ENCODE data around the gene COL4A2.
A peak's percentile ranks its signal among the peaks of the same experiment; 100 is the strongest.

The COL4A2 gene

GRCh38 chr13:110512198-110512740 is 205.2 kb downstream of the COL4A2 start:
- H3K27ac Mint-ChIP-seq = no peak overlapping the region
- peaks cover 22% of the 10 kb centered on the region for H3K27me3 Mint-ChIP-seq
- H3K9me3 Mint-ChIP-seq = no peaks in the 10 kb centered on the region
- ATAC-seq (no peak), DNase-seq (no peak)
- no peak overlapping the region for H3K4me3 Mint-ChIP-seq
- H3K4me1 Mint-ChIP-seq = peaks cover 31% of the 10 kb centered on the region

- no peaks in the 10 kb centered on the region for H3K9me3 Mint-ChIP-seq
- no peak for DNase-seq
- no peak for ATAC-seq
- no peak overlapping the region for H3K27ac Mint-ChIP-seq
- H3K4me3 Mint-ChIP-seq = no peak overlapping the region
- peaks cover 31% of the 10 kb centered on the region for H3K4me1 Mint-ChIP-seq
- H3K27me3 Mint-ChIP-seq = no peaks in the 10 kb centered on the region
Measured at GRCh38 chr13:110516500-110516899, 209.4 kb downstream of the COL4A2 start.

GRCh38 chr13:110517505-110518225 is 210.6 kb downstream of the COL4A2 start:
- H3K4me1 Mint-ChIP-seq = peaks cover 31% of the 10 kb centered on the region
- H3K9me3 Mint-ChIP-seq = no peaks in the 10 kb centered on the region
- H3K27ac Mint-ChIP-seq = no peak overlapping the region
- no peak for ATAC-seq
- H3K4me3 Mint-ChIP-seq = no peak overlapping the region
- DNase-seq = no peak
- no peaks in the 10 kb centered on the region for H3K27me3 Mint-ChIP-seq

GRCh38 chr13:110518226-110518525 is 211.1 kb downstream of the COL4A2 start:
- Mint-ChIP-seq H3K4me1 (peaks cover 31% of the 10 kb centered on the region), H3K9me3 (no peaks in the 10 kb centered on the region), H3K27me3 (no peaks in the 10 kb centered on the region), H3K27ac (no peak overlapping the region), H3K4me3 (no peak overlapping the region)
- ATAC-seq (no peak), DNase-seq (no peak)

GRCh38 chr13:110518571-110518970 is 211.5 kb downstream of the COL4A2 start:
- no peak for DNase-seq
- Mint-ChIP-seq H3K4me3 (no peak overlapping the region), H3K27ac (no peak overlapping the region), H3K9me3 (no peaks in the 10 kb centered on the region), H3K4me1 (peaks cover 31% of the 10 kb centered on the region), H3K27me3 (no peaks in the 10 kb centered on the region)
- no peak for ATAC-seq

- Mint-ChIP-seq H3K27ac (no peak overlapping the region), H3K27me3 (no peaks in the 10 kb centered on the region)
- no peak for ATAC-seq
Measured at GRCh38 chr13:110519046-110519445, 212.0 kb downstream of the COL4A2 start.

GRCh38 chr13:110519506-110519905 is 212.4 kb downstream of the COL4A2 start:
- H3K27ac Mint-ChIP-seq = peak overlapping the region in 1 of 2 donors; percentile 44

More at GRCh38 chr13:110519046-110519445, 212.0 kb downstream of the COL4A2 start:
- Mint-ChIP-seq H3K9me3 (no peaks in the 10 kb centered on the region), H3K4me3 (no peak overlapping the region), H3K4me1 (peaks cover 33% of the 10 kb centered on the region)
- DNase-seq = no peak

GRCh38 chr13:110520431-110521295 is 213.6 kb downstream of the COL4A2 start:
- Mint-ChIP-seq H3K4me3 (no peak overlapping the region), H3K27me3 (peaks cover 13% of the 10 kb centered on the region), H3K27ac (peak overlapping the region in 1 of 2 donors; percentile 37), H3K4me1 (peaks cover 38% of the 10 kb centered on the region), H3K9me3 (no peaks in the 10 kb centered on the region)
- ATAC-seq (no peak), DNase-seq (no peak)

More at GRCh38 chr13:110519506-110519905, 212.4 kb downstream of the COL4A2 start:
- DNase-seq (no peak), ATAC-seq (no peak)
- Mint-ChIP-seq H3K9me3 (no peaks in the 10 kb centered on the region), H3K4me1 (peaks cover 38% of the 10 kb centered on the region), H3K4me3 (no peak overlapping the region), H3K27me3 (peaks cover 2% of the 10 kb centered on the region)

GRCh38 chr13:110521296-110521680 is 214.2 kb downstream of the COL4A2 start:
- DNase-seq (no peak), ATAC-seq (no peak)
- Mint-ChIP-seq H3K27ac (no peak overlapping the region), H3K4me1 (peaks cover 38% of the 10 kb centered on the region), H3K9me3 (no peaks in the 10 kb centered on the region), H3K27me3 (peaks cover 19% of the 10 kb centered on the region), H3K4me3 (no peak overlapping the region)

- peaks cover 43% of the 10 kb centered on the region for H3K4me1 Mint-ChIP-seq
- no peaks in the 10 kb centered on the region for H3K9me3 Mint-ChIP-seq
- ATAC-seq (no peak), DNase-seq (no peak)
- H3K4me3 Mint-ChIP-seq = no peak overlapping the region
- peak overlapping the region in 1 of 2 donors; percentile 50 for H3K27ac Mint-ChIP-seq
- H3K27me3 Mint-ChIP-seq = peaks cover 19% of the 10 kb centered on the region
Measured at GRCh38 chr13:110521946-110522345, 214.9 kb downstream of the COL4A2 start.

- H3K9me3 Mint-ChIP-seq = no peaks in the 10 kb centered on the region
Measured at GRCh38 chr13:110522721-110523120, 215.6 kb downstream of the COL4A2 start.

GRCh38 chr13:110523180-110523579 is 216.1 kb downstream of the COL4A2 start:
- no peak overlapping the region for H3K4me3 Mint-ChIP-seq
- no peak overlapping the region for H3K27ac Mint-ChIP-seq
- DNase-seq (no peak), ATAC-seq (no peak)
- H3K9me3 Mint-ChIP-seq = no peaks in the 10 kb centered on the region
- peaks cover 19% of the 10 kb centered on the region for H3K27me3 Mint-ChIP-seq
- peaks cover 43% of the 10 kb centered on the region for H3K4me1 Mint-ChIP-seq

More at GRCh38 chr13:110522721-110523120, 215.6 kb downstream of the COL4A2 start:
- ATAC-seq = no peak
- H3K4me3 Mint-ChIP-seq = no peak overlapping the region
- H3K27me3 Mint-ChIP-seq = peaks cover 19% of the 10 kb centered on the region
- no peak overlapping the region for H3K27ac Mint-ChIP-seq
- DNase-seq = no peak
- H3K4me1 Mint-ChIP-seq = peaks cover 43% of the 10 kb centered on the region

GRCh38 chr13:110523838-110524540 is 216.9 kb downstream of the COL4A2 start:
- DNase-seq (no peak), ATAC-seq (no peak)
- Mint-ChIP-seq H3K4me1 (peaks cover 43% of the 10 kb centered on the region), H3K27me3 (peaks cover 19% of the 10 kb centered on the region), H3K4me3 (peak overlapping the region in 1 of 2 donors; percentile 42), H3K9me3 (no peaks in the 10 kb centered on the region), H3K27ac (no peak overlapping the region)

GRCh38 chr13:110524541-110525257 is 217.6 kb downstream of the COL4A2 start:
- peaks cover 19% of the 10 kb centered on the region for H3K27me3 Mint-ChIP-seq
- DNase-seq = no peak
- peak overlapping the region in 1 of 2 donors; percentile 58 for H3K4me3 Mint-ChIP-seq
- H3K9me3 Mint-ChIP-seq = no peaks in the 10 kb centered on the region
- no peak overlapping the region for H3K27ac Mint-ChIP-seq
- peak; percentile 62 for ATAC-seq
- H3K4me1 Mint-ChIP-seq = peaks cover 43% of the 10 kb centered on the region
